ENCODE results near the gene EFNA5.

The EFNA5 gene

GRCh38 chr5:107424491-107424890 lies 246.2 kb downstream of the EFNA5 start:
- Mint-ChIP-seq H3K36me3 (ENCODE audit: low read depth) (no peaks in the 10 kb centered on the region), H3K9me3 (no peaks in the 10 kb centered on the region), H3K27me3 (ENCODE audit: low read depth) (peaks cover 14% of the 10 kb centered on the region), H3K27ac (no peak overlapping the region), H3K4me3 (no peak overlapping the region), H3K4me1 (ENCODE audit: low read depth) (no peaks in the 10 kb centered on the region)
- DNase-seq (ENCODE audit: low spot score) = no peak

GRCh38 chr5:107422494-107422893 lies 248.2 kb downstream of the EFNA5 start:
- Mint-ChIP-seq H3K9me3 (no peaks in the 10 kb centered on the region), H3K4me1 (ENCODE audit: low read depth) (no peaks in the 10 kb centered on the region), H3K27me3 (ENCODE audit: low read depth) (peaks cover 18% of the 10 kb centered on the region), H3K27ac (no peak overlapping the region), H3K4me3 (no peak overlapping the region), H3K36me3 (ENCODE audit: low read depth) (no peaks in the 10 kb centered on the region)
- DNase-seq (ENCODE audit: low spot score) = no peak

DNA sequence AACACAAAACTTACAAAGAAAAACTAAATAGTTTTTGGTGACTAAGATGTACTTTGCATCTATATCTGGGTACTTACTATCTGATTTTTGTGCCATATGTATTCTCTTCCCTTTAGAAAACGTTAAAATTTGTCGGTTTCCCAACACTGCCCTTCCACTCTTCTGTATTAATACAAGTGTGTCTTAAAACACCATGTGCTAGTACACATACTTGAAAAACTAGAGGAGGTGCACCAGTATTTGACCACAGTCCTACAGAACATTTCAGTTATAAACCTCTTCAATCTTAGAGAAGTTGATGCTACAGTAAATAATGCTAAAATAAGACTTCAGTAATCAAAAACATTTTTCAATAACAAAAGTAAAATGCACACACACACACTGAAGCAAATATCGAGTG lies 251.2 kb downstream of the EFNA5 start:
- Mint-ChIP-seq H3K4me3 (no peak overlapping the region), H3K27me3 (ENCODE audit: low read depth) (peaks cover 24% of the 10 kb centered on the region), H3K4me1 (ENCODE audit: low read depth) (no peaks in the 10 kb centered on the region)

GRCh38 chr5:107418902-107419301 lies 251.8 kb downstream of the EFNA5 start:
- Mint-ChIP-seq H3K9me3 (no peaks in the 10 kb centered on the region), H3K27me3 (ENCODE audit: low read depth) (peaks cover 26% of the 10 kb centered on the region), H3K4me3 (no peak overlapping the region), H3K27ac (no peak overlapping the region), H3K4me1 (ENCODE audit: low read depth) (no peaks in the 10 kb centered on the region), H3K36me3 (ENCODE audit: low read depth) (no peaks in the 10 kb centered on the region)
- DNase-seq (ENCODE audit: low spot score) = no peak

More for the DNA sequence above, 251.2 kb downstream of the EFNA5 start:
- no peak for DNase-seq (ENCODE audit: low spot score)
- Mint-ChIP-seq H3K36me3 (ENCODE audit: low read depth) (no peaks in the 10 kb centered on the region), H3K9me3 (no peaks in the 10 kb centered on the region), H3K27ac (no peak overlapping the region)

DNA sequence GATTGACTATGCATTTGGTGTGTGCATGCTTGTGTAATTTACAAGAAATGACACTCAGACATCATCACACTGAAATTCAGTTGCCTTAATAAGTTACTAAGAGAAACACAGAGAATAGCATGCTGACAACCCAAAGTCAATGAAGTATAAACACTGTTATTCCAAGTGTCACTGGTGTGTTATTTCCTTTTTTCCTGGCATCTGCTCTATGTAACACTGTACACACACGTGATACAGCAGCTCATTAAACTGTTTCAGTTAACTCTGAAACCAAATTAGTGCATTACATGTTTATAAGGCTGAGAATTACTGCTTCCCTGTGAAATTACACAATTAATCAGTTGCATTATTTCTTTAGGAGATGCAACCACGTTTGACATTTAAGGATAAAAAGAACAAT lies 252.7 kb downstream of the EFNA5 start:
- H3K4me1 Mint-ChIP-seq (ENCODE audit: low read depth) = no peaks in the 10 kb centered on the region
- H3K36me3 Mint-ChIP-seq (ENCODE audit: low read depth) = no peaks in the 10 kb centered on the region
- no peak overlapping the region for H3K4me3 Mint-ChIP-seq
- H3K27me3 Mint-ChIP-seq (ENCODE audit: low read depth) = peaks cover 26% of the 10 kb centered on the region
- no peak overlapping the region for H3K27ac Mint-ChIP-seq
- no peak for DNase-seq (ENCODE audit: low spot score)
- no peaks in the 10 kb centered on the region for H3K9me3 Mint-ChIP-seq

- H3K27ac Mint-ChIP-seq = no peak overlapping the region
- no peaks in the 10 kb centered on the region for H3K9me3 Mint-ChIP-seq
- no peaks in the 10 kb centered on the region for H3K4me1 Mint-ChIP-seq (ENCODE audit: low read depth)
- H3K4me3 Mint-ChIP-seq = no peak overlapping the region
- DNase-seq (ENCODE audit: low spot score) = no peak
- peaks cover 20% of the 10 kb centered on the region for H3K27me3 Mint-ChIP-seq (ENCODE audit: low read depth)
- no peaks in the 10 kb centered on the region for H3K36me3 Mint-ChIP-seq (ENCODE audit: low read depth)
These were observed 255.0 kb downstream of the EFNA5 start for GRCh38 chr5:107415762-107416161.

DNA sequence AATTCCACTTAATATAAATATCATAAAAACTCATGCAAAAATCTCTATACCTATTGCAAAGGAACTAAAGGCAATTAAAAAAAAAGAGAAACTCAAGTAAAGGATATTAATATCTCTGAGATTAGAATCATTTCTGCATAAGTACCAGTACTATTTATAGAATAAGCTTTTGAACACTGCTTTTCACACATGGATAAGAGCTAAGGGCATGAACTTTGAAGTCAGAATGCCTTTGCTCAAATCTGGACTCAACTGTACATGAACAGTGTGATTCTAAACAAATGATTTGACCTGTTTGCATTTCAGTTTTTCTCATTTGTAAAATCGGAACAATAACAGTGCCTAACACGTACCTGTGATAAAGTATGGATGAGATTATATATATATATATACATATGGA lies 255.9 kb downstream of the EFNA5 start:
- Mint-ChIP-seq H3K27me3 (ENCODE audit: low read depth) (peaks cover 19% of the 10 kb centered on the region), H3K4me1 (ENCODE audit: low read depth) (no peaks in the 10 kb centered on the region), H3K36me3 (ENCODE audit: low read depth) (no peaks in the 10 kb centered on the region), H3K9me3 (no peaks in the 10 kb centered on the region), H3K27ac (no peak overlapping the region), H3K4me3 (no peak overlapping the region)
- no peak for DNase-seq (ENCODE audit: low spot score)

- H3K9me3 Mint-ChIP-seq = no peaks in the 10 kb centered on the region
- DNase-seq (ENCODE audit: low spot score) = no peak
- peaks cover 15% of the 10 kb centered on the region for H3K27me3 Mint-ChIP-seq (ENCODE audit: low read depth)
These were observed 257.0 kb downstream of the EFNA5 start for GRCh38 chr5:107413754-107414153.

GRCh38 chr5:107408564-107408963 lies 262.2 kb downstream of the EFNA5 start:
- Mint-ChIP-seq H3K27ac (no peak overlapping the region), H3K4me1 (ENCODE audit: low read depth) (no peaks in the 10 kb centered on the region), H3K36me3 (ENCODE audit: low read depth) (no peaks in the 10 kb centered on the region), H3K4me3 (no peak overlapping the region), H3K27me3 (ENCODE audit: low read depth) (peaks cover 5% of the 10 kb centered on the region), H3K9me3 (no peaks in the 10 kb centered on the region)
- DNase-seq (ENCODE audit: low spot score) = no peak

More at GRCh38 chr5:107413754-107414153, 257.0 kb downstream of the EFNA5 start:
- Mint-ChIP-seq H3K36me3 (ENCODE audit: low read depth) (no peaks in the 10 kb centered on the region), H3K4me1 (ENCODE audit: low read depth) (no peaks in the 10 kb centered on the region), H3K4me3 (no peak overlapping the region), H3K27ac (no peak overlapping the region)

- Mint-ChIP-seq H3K4me1 (ENCODE audit: low read depth) (no peaks in the 10 kb centered on the region), H3K9me3 (no peaks in the 10 kb centered on the region), H3K27me3 (ENCODE audit: low read depth) (peaks cover 5% of the 10 kb centered on the region), H3K27ac (no peak overlapping the region), H3K36me3 (ENCODE audit: low read depth) (no peaks in the 10 kb centered on the region), H3K4me3 (no peak overlapping the region)
- no peak for DNase-seq (ENCODE audit: low spot score)
These were observed 262.9 kb downstream of the EFNA5 start for GRCh38 chr5:107407713-107408298.

DNA sequence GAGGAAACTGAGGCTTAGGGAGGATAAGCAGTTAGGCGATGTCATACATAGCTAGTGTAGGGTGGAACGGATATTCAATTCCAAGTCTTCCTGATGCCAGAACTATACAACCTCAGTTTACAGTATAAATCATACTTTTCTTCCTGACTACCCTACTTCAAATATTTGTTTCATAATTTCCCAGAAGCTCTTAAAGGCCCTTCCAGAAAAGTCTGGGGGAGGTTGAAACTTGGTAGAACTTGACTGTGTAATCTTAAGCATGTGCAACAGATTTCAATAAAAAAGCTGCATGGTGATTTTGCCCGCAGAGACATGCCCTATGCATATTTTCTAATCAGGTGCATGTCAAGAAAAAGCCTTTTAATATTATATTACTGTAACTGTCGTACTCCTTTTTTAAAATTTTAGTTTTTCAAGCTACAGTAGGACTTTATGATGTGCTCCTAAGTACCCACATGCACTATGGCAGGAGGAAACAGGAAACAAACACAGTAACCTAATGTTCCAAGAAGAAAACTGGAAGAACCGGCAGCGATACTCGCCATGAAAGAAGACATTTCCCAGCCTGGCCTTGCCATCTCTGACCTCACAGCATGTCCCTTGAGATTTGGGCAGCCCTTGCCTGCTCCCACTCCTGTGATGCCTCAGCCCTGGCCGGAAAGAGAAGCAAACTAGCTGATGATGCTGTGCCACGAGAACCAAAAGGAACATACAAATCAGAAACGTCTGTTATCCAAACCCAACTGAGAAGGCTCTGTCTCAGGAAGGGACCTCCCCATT lies 266.0 kb downstream of the EFNA5 start:
- H3K36me3 Mint-ChIP-seq (ENCODE audit: low read depth) = no peaks in the 10 kb centered on the region
- H3K9me3 Mint-ChIP-seq = no peaks in the 10 kb centered on the region
- H3K27ac Mint-ChIP-seq = no peak overlapping the region
- DNase-seq (ENCODE audit: low spot score) = no peak
- H3K4me1 Mint-ChIP-seq (ENCODE audit: low read depth) = no peaks in the 10 kb centered on the region
- H3K27me3 Mint-ChIP-seq (ENCODE audit: low read depth) = peaks cover 5% of the 10 kb centered on the region
- H3K4me3 Mint-ChIP-seq = no peak overlapping the region

DNA sequence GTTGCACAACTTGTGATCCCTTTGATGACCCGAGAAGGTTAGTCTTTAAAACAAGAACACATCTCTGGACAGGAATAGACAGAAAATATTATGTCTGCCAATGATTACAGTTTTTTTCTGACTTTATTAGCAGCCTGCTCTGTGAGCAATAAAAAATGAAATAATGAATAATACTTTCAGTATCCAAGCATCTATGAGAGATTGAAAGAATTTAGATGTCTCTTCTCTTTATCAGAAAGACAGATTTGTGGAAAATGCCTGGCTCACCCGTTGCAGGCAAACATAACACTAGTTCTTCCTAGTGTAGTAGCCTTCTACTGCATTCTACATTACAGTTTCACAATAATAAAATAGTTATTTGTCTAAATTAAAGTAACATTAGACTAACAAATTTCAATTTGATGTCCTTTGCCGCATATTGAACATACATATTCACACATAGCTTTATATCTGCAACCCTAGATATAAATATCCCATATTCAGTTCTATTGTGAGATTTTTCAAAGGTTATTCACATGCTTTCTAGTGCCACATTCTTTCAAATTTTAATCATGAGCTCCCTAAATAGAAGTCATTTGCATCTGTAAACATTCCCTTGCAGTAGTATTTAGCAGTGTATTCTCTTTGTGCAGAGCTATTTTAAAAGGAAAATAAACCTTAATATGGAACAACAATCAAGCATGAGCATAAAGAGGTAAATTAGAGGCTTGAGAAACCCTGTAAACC lies 267.3 kb downstream of the EFNA5 start:
- Mint-ChIP-seq H3K27ac (no peak overlapping the region), H3K36me3 (ENCODE audit: low read depth) (no peaks in the 10 kb centered on the region), H3K4me1 (ENCODE audit: low read depth) (no peaks in the 10 kb centered on the region), H3K27me3 (ENCODE audit: low read depth) (peaks cover 7% of the 10 kb centered on the region), H3K9me3 (no peaks in the 10 kb centered on the region), H3K4me3 (no peak overlapping the region)
- DNase-seq (ENCODE audit: low spot score) = no peak

DNA sequence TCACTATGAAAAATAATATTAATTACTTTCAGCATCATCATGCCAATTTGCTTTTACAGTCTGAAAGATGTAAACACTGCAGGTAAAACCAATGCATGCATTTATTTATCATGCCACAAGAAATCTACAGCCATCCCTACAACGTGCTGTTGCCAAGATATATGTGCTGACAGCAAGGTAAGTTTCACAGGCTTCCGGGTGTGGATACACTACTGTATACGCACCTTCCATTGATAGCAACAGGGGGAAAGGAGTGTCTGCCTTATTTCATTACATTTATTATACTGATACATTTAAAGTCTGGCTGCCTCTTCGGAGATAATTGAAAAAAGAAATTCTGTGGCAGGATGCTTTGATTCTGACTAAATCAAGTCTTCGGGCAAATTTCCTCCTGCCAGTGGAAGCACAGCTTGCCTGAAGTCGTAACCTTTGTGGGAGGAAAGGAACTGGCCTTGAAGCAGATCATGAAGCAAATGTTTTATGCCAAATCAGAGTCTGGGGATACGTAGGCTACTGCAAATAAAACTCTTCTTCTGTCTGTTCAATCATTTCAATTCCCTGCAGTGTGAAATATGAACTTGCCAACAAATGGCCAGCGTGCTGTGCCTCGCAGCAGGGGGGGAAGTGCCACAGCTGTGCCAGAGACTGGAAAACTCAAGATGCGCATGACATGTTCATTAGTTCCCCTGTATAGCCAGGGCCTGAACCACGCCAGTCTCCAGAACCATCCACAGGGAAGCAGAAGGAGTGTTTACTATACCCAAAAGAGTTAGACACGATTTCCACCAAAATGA lies 268.1 kb downstream of the EFNA5 start:
- Mint-ChIP-seq H3K4me3 (no peak overlapping the region), H3K27ac (no peak overlapping the region), H3K36me3 (ENCODE audit: low read depth) (no peaks in the 10 kb centered on the region), H3K4me1 (ENCODE audit: low read depth) (no peaks in the 10 kb centered on the region), H3K27me3 (ENCODE audit: low read depth) (peaks cover 11% of the 10 kb centered on the region), H3K9me3 (no peaks in the 10 kb centered on the region)
- no peak for DNase-seq (ENCODE audit: low spot score)
